Endothelial cell of umbilical vein (primary cell): ENCODE measurements around the gene MGAT5.

Source experiments
- CTCF ChIP-seq, 2 donors: IDR thresholded peaks; 1 replicate in 1 of 2; 2 replicates in 1 of 2; pipeline ENCODE4 v1.5.1; 2011; ENCODE audit warnings: low read length in 2 of 2, mild to moderate bottlenecking in 2 of 2, moderate library complexity in 2 of 2, control low read depth in 1 of 2, inconsistent platforms in 1 of 2, low read depth in 1 of 2; ENCODE audit not compliant: insufficient read depth in 1 of 2; ENCODE audit errors: extremely low read depth in 1 of 2
- EZH2 ChIP-seq: IDR thresholded peaks from 2 replicates; pipeline ENCODE4 v1.6.1; 2012; ENCODE audit warnings: borderline replicate concordance, low read depth, mild to moderate bottlenecking, moderate library complexity, low read length, inconsistent platforms; ENCODE audit not compliant: severe bottlenecking
- FOS ChIP-seq: IDR thresholded peaks from 2 replicates; pipeline ENCODE4 v1.6.1; 2011; ENCODE audit warnings: mild to moderate bottlenecking, low read length, moderate library complexity, borderline replicate concordance; ENCODE audit not compliant: insufficient read depth
- GATA2 ChIP-seq: IDR thresholded peaks from 2 replicates; pipeline ENCODE4 v1.7.0; 2011; ENCODE audit warnings: low read depth, mild to moderate bottlenecking, moderate library complexity, mixed read lengths, low read length; ENCODE audit not compliant: insufficient read length, insufficient read depth
- JUN ChIP-seq: IDR thresholded peaks from 2 replicates; pipeline ENCODE4 v1.6.1; 2011; ENCODE audit warnings: borderline replicate concordance, low read depth; ENCODE audit not compliant: insufficient read length, insufficient read depth
- MYC ChIP-seq: IDR thresholded peaks from one replicate; pipeline ENCODE4 v1.6.1; 2011; ENCODE audit warnings: mild to moderate bottlenecking, low read depth, low read length
- POLR2A ChIP-seq: IDR thresholded peaks from 2 replicates; pipeline ENCODE4 v1.6.1; 2012; ENCODE audit warnings: low read depth, mild to moderate bottlenecking, control low read depth, low read length
- POLR2AphosphoS5 ChIP-seq: IDR thresholded peaks from 2 replicates; pipeline ENCODE4 v1.6.1; 2012; ENCODE audit warnings: low read depth, mild to moderate bottlenecking, control low read depth, low read length, moderate library complexity; ENCODE audit not compliant: insufficient read depth
- TF ChIP-seq, protein P1 (sequence below): IDR thresholded peaks from 2 replicates; pipeline ENCODE4 v1.6.1; 2011; ENCODE audit not compliant: insufficient read depth, insufficient read length

DNA sequence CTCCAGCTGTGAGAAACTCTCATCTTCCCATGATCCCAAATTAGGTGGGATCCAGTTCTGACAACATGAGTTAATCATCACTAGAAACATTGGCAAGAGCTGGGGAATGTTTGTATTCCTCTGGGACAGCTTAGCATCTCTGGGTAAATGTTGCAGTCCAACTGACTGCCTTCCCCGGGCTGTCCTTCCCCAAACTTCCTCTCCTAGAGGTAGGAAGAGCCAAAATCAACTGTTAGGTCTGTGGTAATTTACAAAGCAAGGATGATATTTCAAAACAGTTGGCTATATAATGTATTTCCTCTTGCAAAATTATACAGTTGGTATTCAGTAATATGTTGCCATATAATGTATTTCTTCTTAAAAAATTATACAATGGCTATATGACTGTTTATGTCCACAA is 148.5 kb downstream of the MGAT5 start:
- TF ChIP-seq, protein P1, sequence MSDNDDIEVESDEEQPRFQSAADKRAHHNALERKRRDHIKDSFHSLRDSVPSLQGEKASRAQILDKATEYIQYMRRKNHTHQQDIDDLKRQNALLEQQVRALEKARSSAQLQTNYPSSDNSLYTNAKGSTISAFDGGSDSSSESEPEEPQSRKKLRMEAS = no peak
- TF ChIP-seq EZH2 = no peak
- no peak for TF ChIP-seq POLR2A
- no peak for TF ChIP-seq CTCF (IDR thresholded peaks at IDR 0.05; ENCODE audit: extremely low read depth in 1 of 2, insufficient read depth in 1 of 2, low read depth in 1 of 2, low read length in 2 of 2)
- TF ChIP-seq FOS = no peak
- TF ChIP-seq POLR2AphosphoS5 = no peak
- no peak for TF ChIP-seq GATA2
- TF ChIP-seq MYC = no peak
- TF ChIP-seq JUN = no peak
